ENCODE measurements around the gene CBLB. TPM values are rescaled to one million over a fixed set of nuclear protein-coding genes. Genes with fewer than 3 reads are reported as not detected.

CBLB gene
- total and polyA plus RNA-seq, 2 of the 4 experiments (the other 2 are of a cell fraction) = 10.1 to 20.1 TPM

- POLR2A ChIA-PET (ENCODE audit: unreplicated experiment) = no interaction called here
Observed at GRCh38 chr3:105830836-105831235, 38.0 kb downstream of the CBLB start.

More at GRCh38 chr3:105830836-105831235, 38.0 kb downstream of the CBLB start:
- in situ Hi-C loops (cut with MboI; ENCODE audit: low sequenced_read_pairs) (no loop called here), intact Hi-C loops (cut with micrococcal nuclease) (loop anchor here (10.0 kb wide), 1 partner anchor 276 kb away; no protein-coding TSS in a partner anchor), dilution Hi-C loops (cut with HindIII; ENCODE audit: low sequenced_read_pairs, unreplicated experiment) (no loop called here)
- Histone ChIP-seq H2AK9ac (replicated peaks; ENCODE audit: low read depth, low read length, poor library complexity) (no peak overlapping the region), H2BK120ac (ENCODE audit: low read depth, low read length) (no peak overlapping the region), H3K4me3 (ENCODE audit: insufficient read depth, low read depth, low read length) (no peak overlapping the region), H3K4ac (ENCODE audit: low read depth, low read length) (no peak overlapping the region), H3K23ac (ENCODE audit: low read depth, low read length) (no peak overlapping the region), H3K9me3 (ENCODE audit: control insufficient read depth, insufficient read depth, low read length) (no peaks in the 10 kb centered on the region), H2AFZ (replicated peaks; ENCODE audit: low read length, poor library complexity) (no peak overlapping the region), H3K36me3 (ENCODE audit: control insufficient read depth, insufficient read depth, low read length) (no peaks in the 10 kb centered on the region), H3K56ac (ENCODE audit: extremely low read depth, insufficient read depth, low read length) (no peak overlapping the region), H2BK20ac (ENCODE audit: low read depth, low read length) (no peak overlapping the region), H4K20me1 (ENCODE audit: insufficient read depth, low read length) (0 out of 2 replicates have a peak, but pooled peaks cover under 1% of the 10 kb centered on the region), H3K9ac (ENCODE audit: low read depth, low read length) (no peak overlapping the region), H3K18ac (ENCODE audit: low read depth, low read length) (no peak overlapping the region), H3K27me3 (ENCODE audit: control insufficient read depth, insufficient read depth, low read length) (no peaks in the 10 kb centered on the region), H2AK5ac (ENCODE audit: low read depth, low read length) (no peak overlapping the region), H4K91ac (ENCODE audit: insufficient read depth, low read depth, low read length) (no peak overlapping the region), H3K14ac (replicated peaks; ENCODE audit: low read depth, low read length) (no peak overlapping the region), H4K5ac (ENCODE audit: low read depth, low read length) (no peak overlapping the region), H4K8ac (ENCODE audit: low read depth in 2 of 2, low read length in 2 of 2) (no peak overlapping the region), H2BK5ac (ENCODE audit: low read depth, low read length, poor library complexity, severe bottlenecking) (no peak overlapping the region), H3K27ac (ENCODE audit: insufficient read depth, low read length) (no peak overlapping the region), H3K4me2 (ENCODE audit: low read depth, low read length) (no peak overlapping the region), H2BK15ac (ENCODE audit: low read depth, low read length) (no peak overlapping the region; the same call in 2 of the 3 replicates), H3K79me1 (ENCODE audit: low read depth in 1 of 2, low read length in 2 of 2) (peaks cover 8 to 22% of the 10 kb centered on the region in 2 experiments), H3K4me1 (ENCODE audit: control insufficient read depth, insufficient read depth, low read length) (peaks cover 3% of the 10 kb centered on the region; the same call in 1 of the 2 replicates), H3K9me1 (ENCODE audit: insufficient read depth, low read length) (peaks cover 4% of the 10 kb centered on the region; the same call in 1 of the 2 replicates)
- ATAC-seq (ENCODE audit: low read depth) (no peak), DNase-seq (no peak)
- CTCF ChIA-PET = interaction anchor here (0.6 kb wide), 1 partner anchor 224 kb away, joined by 7 read pairs; no protein-coding TSS in a partner anchor
- no peak for TF ChIP-seq FOS (IDR thresholded peaks at IDR 0.05; ENCODE audit: low read depth, low read length)
- no CpG with 5 or more reads among the region's 2 CpGs for WGBS, 2 experiments (ENCODE audit: extremely low coverage in 2 of 2, insufficient read length in 1 of 2)
- BruUV-seq (replicated peaks) = no TSS peak
